Measurements from ENCODE around the gene TLR3. TPM values are rescaled to one million over a fixed set of nuclear protein-coding genes. Genes with fewer than 3 reads are reported as not detected.

TLR3 gene
- polyA plus RNA-seq, 1 donor from 2014 or later, result not detected

DNA sequence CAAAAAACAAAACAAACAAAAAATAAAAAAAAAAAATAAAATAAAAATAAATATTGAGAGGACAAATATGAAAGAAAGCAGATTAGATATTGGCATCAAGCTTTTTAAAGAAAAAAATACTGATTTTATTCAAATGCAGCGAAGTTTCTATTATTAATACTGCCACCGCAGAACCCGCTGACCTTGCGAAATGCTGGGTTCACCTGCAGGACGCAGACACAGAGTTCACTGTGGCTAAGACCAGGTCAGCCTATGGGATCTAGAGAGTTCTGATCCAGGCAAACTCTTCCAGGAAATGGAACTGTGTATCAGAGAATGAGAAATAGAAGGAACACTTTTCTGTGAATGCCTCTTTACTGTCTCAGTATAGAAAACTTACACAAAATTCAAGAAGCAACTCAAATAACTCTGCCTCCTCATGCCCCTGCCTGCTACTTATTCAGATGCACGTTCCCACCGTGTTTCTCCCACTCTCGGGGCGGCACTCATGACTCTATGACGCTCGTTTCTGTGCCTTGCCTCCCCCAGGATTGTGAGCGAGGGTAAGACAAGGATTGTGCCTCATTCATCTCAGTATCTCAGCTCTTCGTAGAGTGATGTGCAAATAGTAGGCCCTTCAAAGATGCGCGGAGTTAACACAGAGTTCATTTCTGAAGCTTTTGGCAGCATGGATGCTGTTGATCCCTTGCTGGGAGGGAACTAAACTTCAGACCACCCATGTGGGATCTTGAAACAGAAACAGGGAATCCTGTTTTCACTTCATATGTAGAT, 44.1 kb upstream of the TLR3 start:
- no peak overlapping the region for H3K4me2 ChIP-seq (ENCODE audit: low read length)
- no peak overlapping the region for H2AFZ ChIP-seq (ENCODE audit: low read depth, low read length)

DNA sequence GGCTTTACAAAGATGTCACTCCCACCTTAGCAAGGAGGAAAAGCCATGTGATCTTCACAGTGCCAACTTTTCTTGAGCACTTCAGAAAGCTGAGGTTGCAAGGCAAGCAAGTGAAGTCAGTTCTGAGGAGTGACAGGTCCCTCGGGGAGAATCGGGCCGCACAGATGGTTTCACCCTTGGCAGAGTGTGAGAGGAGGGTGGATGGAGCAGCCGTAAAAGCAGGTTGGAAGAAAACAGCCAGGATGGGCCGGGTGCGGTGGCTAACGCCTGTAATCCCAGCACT, 43.6 kb upstream of the TLR3 start:
- no peak for TF ChIP-seq TAF1 (IDR thresholded peaks at IDR 0.05; ENCODE audit: low read depth)
- TF ChIP-seq EP300 (conservative IDR thresholded peaks at IDR 0.05; ENCODE audit: poor library complexity, severe bottlenecking), result no peak
- TF ChIP-seq, protein P1, sequence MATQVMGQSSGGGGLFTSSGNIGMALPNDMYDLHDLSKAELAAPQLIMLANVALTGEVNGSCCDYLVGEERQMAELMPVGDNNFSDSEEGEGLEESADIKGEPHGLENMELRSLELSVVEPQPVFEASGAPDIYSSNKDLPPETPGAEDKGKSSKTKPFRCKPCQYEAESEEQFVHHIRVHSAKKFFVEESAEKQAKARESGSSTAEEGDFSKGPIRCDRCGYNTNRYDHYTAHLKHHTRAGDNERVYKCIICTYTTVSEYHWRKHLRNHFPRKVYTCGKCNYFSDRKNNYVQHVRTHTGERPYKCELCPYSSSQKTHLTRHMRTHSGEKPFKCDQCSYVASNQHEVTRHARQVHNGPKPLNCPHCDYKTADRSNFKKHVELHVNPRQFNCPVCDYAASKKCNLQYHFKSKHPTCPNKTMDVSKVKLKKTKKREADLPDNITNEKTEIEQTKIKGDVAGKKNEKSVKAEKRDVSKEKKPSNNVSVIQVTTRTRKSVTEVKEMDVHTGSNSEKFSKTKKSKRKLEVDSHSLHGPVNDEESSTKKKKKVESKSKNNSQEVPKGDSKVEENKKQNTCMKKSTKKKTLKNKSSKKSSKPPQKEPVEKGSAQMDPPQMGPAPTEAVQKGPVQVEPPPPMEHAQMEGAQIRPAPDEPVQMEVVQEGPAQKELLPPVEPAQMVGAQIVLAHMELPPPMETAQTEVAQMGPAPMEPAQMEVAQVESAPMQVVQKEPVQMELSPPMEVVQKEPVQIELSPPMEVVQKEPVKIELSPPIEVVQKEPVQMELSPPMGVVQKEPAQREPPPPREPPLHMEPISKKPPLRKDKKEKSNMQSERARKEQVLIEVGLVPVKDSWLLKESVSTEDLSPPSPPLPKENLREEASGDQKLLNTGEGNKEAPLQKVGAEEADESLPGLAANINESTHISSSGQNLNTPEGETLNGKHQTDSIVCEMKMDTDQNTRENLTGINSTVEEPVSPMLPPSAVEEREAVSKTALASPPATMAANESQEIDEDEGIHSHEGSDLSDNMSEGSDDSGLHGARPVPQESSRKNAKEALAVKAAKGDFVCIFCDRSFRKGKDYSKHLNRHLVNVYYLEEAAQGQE (IDR thresholded peaks at IDR 0.05; ENCODE audit: borderline replicate concordance), result no peak
- TF ChIP-seq RAD21 (conservative IDR thresholded peaks at IDR 0.05), result no peak
- TF ChIP-seq, protein P2, sequence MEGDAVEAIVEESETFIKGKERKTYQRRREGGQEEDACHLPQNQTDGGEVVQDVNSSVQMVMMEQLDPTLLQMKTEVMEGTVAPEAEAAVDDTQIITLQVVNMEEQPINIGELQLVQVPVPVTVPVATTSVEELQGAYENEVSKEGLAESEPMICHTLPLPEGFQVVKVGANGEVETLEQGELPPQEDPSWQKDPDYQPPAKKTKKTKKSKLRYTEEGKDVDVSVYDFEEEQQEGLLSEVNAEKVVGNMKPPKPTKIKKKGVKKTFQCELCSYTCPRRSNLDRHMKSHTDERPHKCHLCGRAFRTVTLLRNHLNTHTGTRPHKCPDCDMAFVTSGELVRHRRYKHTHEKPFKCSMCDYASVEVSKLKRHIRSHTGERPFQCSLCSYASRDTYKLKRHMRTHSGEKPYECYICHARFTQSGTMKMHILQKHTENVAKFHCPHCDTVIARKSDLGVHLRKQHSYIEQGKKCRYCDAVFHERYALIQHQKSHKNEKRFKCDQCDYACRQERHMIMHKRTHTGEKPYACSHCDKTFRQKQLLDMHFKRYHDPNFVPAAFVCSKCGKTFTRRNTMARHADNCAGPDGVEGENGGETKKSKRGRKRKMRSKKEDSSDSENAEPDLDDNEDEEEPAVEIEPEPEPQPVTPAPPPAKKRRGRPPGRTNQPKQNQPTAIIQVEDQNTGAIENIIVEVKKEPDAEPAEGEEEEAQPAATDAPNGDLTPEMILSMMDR (IDR thresholded peaks at IDR 0.05; ENCODE audit: poor library complexity, severe bottlenecking), result no peak
- no peak for TF ChIP-seq MXI1 (conservative IDR thresholded peaks at IDR 0.05; ENCODE audit: poor library complexity, severe bottlenecking)
- TF ChIP-seq EZH2 (IDR thresholded peaks at IDR 0.05; ENCODE audit: borderline replicate concordance, insufficient read depth, low read length, poor library complexity, severe bottlenecking), result no peak
- TF ChIP-seq POLR2AphosphoS5 (IDR thresholded peaks at IDR 0.05), result no peak
- TF ChIP-seq SMC3 (conservative IDR thresholded peaks at IDR 0.05; ENCODE audit: poor library complexity), result no peak
- Histone ChIP-seq H3K36me3 (ENCODE audit: insufficient read depth, low read length) (no peaks in the 10 kb centered on the region), H3K9me2 (ENCODE audit: insufficient read depth, low read length) (no peaks in the 10 kb centered on the region), H3K4me3 (ENCODE audit: low read length) (no peak overlapping the region), H3K27me3 (ENCODE audit: insufficient read depth, low read depth, low read length) (no peaks in the 10 kb centered on the region), H3K9me3 (ENCODE audit: low read length) (no peaks in the 10 kb centered on the region), H3K79me2 (replicated peaks; ENCODE audit: insufficient read depth, low read length) (no peaks in the 10 kb centered on the region), H3K4me2 (ENCODE audit: low read length) (no peak overlapping the region), H2AFZ (ENCODE audit: low read depth, low read length) (no peak overlapping the region), H3K27ac (ENCODE audit: low read length) (no peak overlapping the region), H3K9ac (ENCODE audit: low read length) (no peak overlapping the region), H4K20me1 (ENCODE audit: insufficient read depth) (no peaks in the 10 kb centered on the region), H3F3A (ENCODE audit: insufficient read depth, low read length, poor library complexity, severe bottlenecking) (no peaks in the 10 kb centered on the region)

More for the DNA sequence above, 44.1 kb upstream of the TLR3 start:
- no peaks in the 10 kb centered on the region for H4K20me1 ChIP-seq (ENCODE audit: insufficient read depth)
- no peak overlapping the region for H3K9ac ChIP-seq (ENCODE audit: low read length)
- no peaks in the 10 kb centered on the region for H3K9me3 ChIP-seq (ENCODE audit: low read length)
- H3K27ac ChIP-seq (ENCODE audit: low read length), result no peak overlapping the region
- H3K79me2 ChIP-seq (replicated peaks; ENCODE audit: insufficient read depth, low read length), result no peaks in the 10 kb centered on the region
- H3K9me2 ChIP-seq (ENCODE audit: insufficient read depth, low read length), result no peaks in the 10 kb centered on the region
- H3F3A ChIP-seq (ENCODE audit: insufficient read depth, low read length, poor library complexity, severe bottlenecking), result no peaks in the 10 kb centered on the region
- TF ChIP-seq EZH2 (IDR thresholded peaks at IDR 0.05; ENCODE audit: borderline replicate concordance, insufficient read depth, low read length, poor library complexity, severe bottlenecking) (no peak), SMC3 (conservative IDR thresholded peaks at IDR 0.05; ENCODE audit: poor library complexity) (no peak)
- no peaks in the 10 kb centered on the region for H3K36me3 ChIP-seq (ENCODE audit: insufficient read depth, low read length)
- no peak overlapping the region for H3K4me3 ChIP-seq (ENCODE audit: low read length)
- H3K27me3 ChIP-seq (ENCODE audit: insufficient read depth, low read depth, low read length), result no peaks in the 10 kb centered on the region
